Body of pancreas (tissue), 4 donors: ENCODE results near the gene PRSS22.

Experiments
- POLR2A ChIP-seq, 3 donors: fragments of 450-650 bp; IDR thresholded peaks; one replicate each; pipeline ENCODE4 v1.6.1; 2016; ENCODE audit warnings: antibody characterized with exemption in 3 of 3, mild to moderate bottlenecking in 2 of 3
- TF ChIP-seq, protein P1 (sequence below), 7 experiments: fragments of 450-650 bp in 4 of 7; fragments of 200-600 bp in 3 of 7; sonication (generic) in 3 of 7; IDR thresholded peaks; one replicate each; pipeline ENCODE4 v1.5.1; 2016 to 2019; ENCODE audit warnings: antibody characterized with exemption in 7 of 7

DNA sequence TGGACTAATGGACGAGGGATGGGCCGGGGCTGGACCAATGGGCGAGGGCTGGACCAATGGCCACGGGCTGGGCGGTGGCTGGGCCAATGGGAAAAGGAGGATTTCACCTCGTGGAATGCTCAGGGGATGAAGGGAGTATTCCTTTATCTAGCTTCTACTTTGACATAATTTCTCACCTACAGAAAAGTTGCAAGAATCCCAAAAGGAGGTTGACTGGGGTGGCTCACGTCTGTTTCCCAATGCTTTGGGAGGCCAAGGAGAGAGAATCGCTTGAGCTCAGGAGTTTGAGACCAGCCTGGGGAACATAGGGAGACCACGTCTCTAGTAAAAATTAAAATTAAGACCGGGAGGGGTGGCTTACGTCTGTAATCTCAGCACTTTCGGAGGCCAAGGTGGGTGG, 48.0 kb upstream of the PRSS22 start:
- TF ChIP-seq, protein P1, sequence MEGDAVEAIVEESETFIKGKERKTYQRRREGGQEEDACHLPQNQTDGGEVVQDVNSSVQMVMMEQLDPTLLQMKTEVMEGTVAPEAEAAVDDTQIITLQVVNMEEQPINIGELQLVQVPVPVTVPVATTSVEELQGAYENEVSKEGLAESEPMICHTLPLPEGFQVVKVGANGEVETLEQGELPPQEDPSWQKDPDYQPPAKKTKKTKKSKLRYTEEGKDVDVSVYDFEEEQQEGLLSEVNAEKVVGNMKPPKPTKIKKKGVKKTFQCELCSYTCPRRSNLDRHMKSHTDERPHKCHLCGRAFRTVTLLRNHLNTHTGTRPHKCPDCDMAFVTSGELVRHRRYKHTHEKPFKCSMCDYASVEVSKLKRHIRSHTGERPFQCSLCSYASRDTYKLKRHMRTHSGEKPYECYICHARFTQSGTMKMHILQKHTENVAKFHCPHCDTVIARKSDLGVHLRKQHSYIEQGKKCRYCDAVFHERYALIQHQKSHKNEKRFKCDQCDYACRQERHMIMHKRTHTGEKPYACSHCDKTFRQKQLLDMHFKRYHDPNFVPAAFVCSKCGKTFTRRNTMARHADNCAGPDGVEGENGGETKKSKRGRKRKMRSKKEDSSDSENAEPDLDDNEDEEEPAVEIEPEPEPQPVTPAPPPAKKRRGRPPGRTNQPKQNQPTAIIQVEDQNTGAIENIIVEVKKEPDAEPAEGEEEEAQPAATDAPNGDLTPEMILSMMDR (IDR thresholded peaks at IDR 0.05), result no peak
- TF ChIP-seq POLR2A (IDR thresholded peaks at IDR 0.05), result no peak
